ENCODE measurements around the gene CD22.
"Not testable (repeated sequence)": the region's sequence is repeated elsewhere in the genome, so short reads cannot be mapped to it uniquely, and the experiment has no call there.

- TF ChIP-seq CTCF, EZH2phosphoT487 (IDR thresholded peaks at IDR 0.05; ENCODE audit: low read length): not testable (repeated sequence)
These were observed 29.8 kb downstream of the CD22 start for GRCh38 chr19:35358834-35359233.
